Heart left ventricle (tissue), 16 donors: ENCODE data around the gene SF3A2. TPM values are rescaled to one million over a fixed set of nuclear protein-coding genes. Genes with fewer than 3 reads are reported as not detected.

ENCODE experiments used
- ATAC-seq, 4 donors: fragments of 200-7000 bp; cut with Tn5 transposase; one replicate each; pipeline ENCODE4 v1.9.1; 2020 to 2022; ENCODE audit warnings: moderate library complexity in 4 of 4, mild to moderate bottlenecking in 3 of 4, moderate number of reproducible peaks in 1 of 4
- DNase-seq, 5 donors: peaks; one replicate each; pipeline ENCODE4 v3.0.0-alpha.2; 2020
- H3K27ac ChIP-seq, 12 donors: fragments of 200-600 bp; sonication (generic) in 4 of 12; one replicate each; pipeline versions ENCODE4 v1.5.0 to v1.8.0; 2016 to 2022; ENCODE audit warnings: mild to moderate bottlenecking in 2 of 12
- H3K27me3 ChIP-seq, 9 donors: fragments of 200-600 bp; sonication (generic) in 2 of 9; one replicate each; pipeline versions ENCODE4 v1.5.1 to v1.8.0; 2016 to 2022; ENCODE audit warnings: mild to moderate bottlenecking in 3 of 9
- H3K36me3 ChIP-seq, 9 donors: fragments of 200-600 bp; sonication (generic) in 2 of 9; one replicate each; pipeline versions ENCODE4 v1.5.0 to v1.8.0; 2018 to 2022; ENCODE audit warnings: mild to moderate bottlenecking in 2 of 9
- H3K4me1 ChIP-seq, 12 donors: fragments of 200-600 bp; sonication (generic) in 4 of 12; one replicate each; pipeline versions ENCODE4 v1.5.0 to v1.8.0; 2016 to 2022; ENCODE audit warnings: mild to moderate bottlenecking in 3 of 12
- H3K4me3 ChIP-seq, 12 donors: fragments of 200-600 bp; sonication (generic) in 4 of 12; one replicate each; pipeline versions ENCODE4 v1.5.0 to v1.8.0; 2017 to 2022; ENCODE audit warnings: mild to moderate bottlenecking in 9 of 12, moderate library complexity in 4 of 12
- H3K9me3 ChIP-seq, 12 donors: fragments of 200-600 bp; sonication (generic) in 4 of 12; one replicate each; pipeline versions ENCODE4 v1.5.0 to v1.8.0; 2016 to 2022; ENCODE audit warnings: mild to moderate bottlenecking in 1 of 12
- POLR2A ChIP-seq, 2 donors: fragments of 450-650 bp; IDR thresholded peaks; one replicate each; pipeline ENCODE4 v1.6.1; 2017; ENCODE audit warnings: antibody characterized with exemption in 2 of 2, mild to moderate bottlenecking in 2 of 2, moderate library complexity in 2 of 2
- WGBS, 4 donors: extraction: QIAGEN DNeasy Blood & Tissue Kit in 2 of 4; methylation state at CpG; one replicate each; pipeline versions ENCODE4 v1.1.5 to v1.1.7; 2013 to 2018; 5-methylcytosine and 5-hydroxymethylcytosine counted together
- intact Hi-C, 10 donors: fragments of 100-400 bp; cut with DNase I; formaldehyde crosslinking; loops; one replicate each; pipeline versions ENCODE4 v1.11.1 to v1.14.2; 2022
- polyA plus RNA-seq, 2 donors: library from polyadenylated mRNA; stranded (reverse); fragments of 200-250 nt; gene quantifications; one replicate each; pipeline ENCODE4 v1.2.3, GENCODE V29; 2013
- total RNA-seq, 9 donors: library from RNA; depleted of rRNA in 2 of 9; stranded (reverse); fragments of >200 nt in 2 of 9; fragmentation: NEBNext Ultra II Directional in 3 of 9; extraction: Animal tissue kit (Norgen Biotek cat#: 25700) in 3 of 9; gene quantifications; one replicate each; pipeline versions ENCODE4 v1.1.0 to v1.2.4, GENCODE V29; 2016 to 2023
- TF ChIP-seq, protein P1 (sequence below), 12 donors: fragments of 200-600 bp; sonication (generic) in 4 of 12; IDR thresholded peaks; one replicate each; pipeline versions ENCODE4 v1.5.0 to v1.8.0; 2018 to 2022; ENCODE audit warnings: antibody characterized with exemption in 12 of 12, mild to moderate bottlenecking in 5 of 12
- donor health status: ischemic (EF 13 %, LVEDD 7.1; RV severe dilation, severe dysfunction).
- donor health status: healthy with polysubstance abuse.
- donor health status: DM: no; HTN: yes; CAD: no.
- donor health status: DM: no; HTN: no; CAD: no.
- donor health status: ischemic (EF 25% LVEDD 6.9; RV normal size, moderate dysfunction).
- donor health status: ischemic (EF 25% LVEDD 5.7; RV mildly dilated, moderate dysfunction).
- donor health status: healthy.
- donor health status: DM: yes; HTN: yes; CAD: no.
- donor health status: ischemic (EF 35%, LVEDD 5.7; RV mildly dilated, moderate dysfunction).
- donor health status: nonischemic (EF 11% LVEDD 7.7; RV severe dilation, severe dysfunction).
- donor health status: DM: yes; HTN: yes; CAD: no.
- donor health status: PGD.
- donor health status: ischemic (EF 29% LVEDD 5.4; RV normal size, mild dysfunction).
- donor health status: nonischemic (EF 23%, LVEDD 6.1; RV moderate dilation, normal function).

The SF3A2 gene
- total and polyA plus RNA-seq, 11 donors, result 19.2 to 43.9 (median 28.6) TPM

DNA sequence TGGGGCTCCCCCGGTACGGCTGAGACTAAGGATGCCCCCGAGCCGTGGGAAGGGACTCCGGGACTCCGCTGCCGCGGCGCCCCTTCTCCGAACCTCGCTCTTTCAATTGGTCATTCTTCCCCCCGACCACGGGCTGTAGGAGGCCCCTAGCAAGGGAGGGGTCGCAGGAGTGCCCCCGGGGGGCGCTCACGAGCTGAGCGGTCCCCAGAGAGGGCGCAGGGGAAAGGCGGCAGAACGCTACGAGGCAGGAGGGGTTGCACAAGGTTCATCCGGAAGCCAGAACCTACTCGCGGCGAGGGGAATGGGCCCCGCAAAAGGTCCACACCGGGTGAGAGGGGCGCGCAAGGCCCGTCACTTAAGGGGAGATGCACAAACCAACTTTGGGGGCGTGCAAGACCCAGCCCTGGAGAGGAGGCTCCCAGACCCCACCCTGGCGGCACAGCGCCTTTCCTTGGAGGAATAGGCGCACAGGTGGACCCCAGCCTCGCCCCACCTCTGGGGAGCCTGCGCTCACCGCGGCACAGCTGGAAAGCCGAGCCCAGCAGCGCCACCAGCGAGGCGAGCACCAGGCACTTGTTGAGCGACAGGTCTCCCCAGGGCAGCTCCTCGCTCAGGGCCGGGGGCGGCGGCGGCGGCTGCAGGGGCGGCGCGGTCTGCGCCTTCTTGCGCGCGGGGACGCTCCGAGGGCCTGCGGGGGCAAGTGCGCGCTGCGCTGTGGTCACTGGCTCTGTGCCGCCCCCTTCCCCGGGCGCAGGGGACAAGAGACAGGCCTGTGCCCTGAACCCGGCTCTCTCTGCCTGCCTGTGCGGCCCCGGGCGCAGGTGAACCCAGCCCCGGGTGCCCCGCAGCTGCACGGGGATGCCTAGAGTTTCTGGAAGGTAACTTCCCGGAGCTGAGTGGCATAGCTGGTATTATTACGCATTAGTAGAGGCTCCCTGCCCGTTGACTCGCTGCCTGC, 16.8 kb downstream of the SF3A2 start:
- Histone ChIP-seq H3K4me1 (peaks cover 0 to 44% (median 28%) of the 10 kb centered on the region in 12 donors), H3K4me3 (peak overlapping the region in 6 of 12 donors; percentile 1 to 45 (median 16)), H3K27ac (no peak overlapping the region), H3K9me3 (no peaks in the 10 kb centered on the region), H3K36me3 (peaks cover 0 to 5% (median 0%) of the 10 kb centered on the region in 9 donors), H3K27me3 (peaks cover 33 to 57% (median 46%) of the 10 kb centered on the region in 9 donors)
- ATAC-seq (no peak), DNase-seq (peak in 1 of 5 donors; percentile 55)
- intact Hi-C loops, result no loop called here
- 4 to 6% (median 5%) methylated on average over 47 to 77 of the region's 77 CpGs for WGBS, 4 donors
- TF ChIP-seq POLR2A (IDR thresholded peaks at IDR 0.05), result no peak
- TF ChIP-seq, protein P1, sequence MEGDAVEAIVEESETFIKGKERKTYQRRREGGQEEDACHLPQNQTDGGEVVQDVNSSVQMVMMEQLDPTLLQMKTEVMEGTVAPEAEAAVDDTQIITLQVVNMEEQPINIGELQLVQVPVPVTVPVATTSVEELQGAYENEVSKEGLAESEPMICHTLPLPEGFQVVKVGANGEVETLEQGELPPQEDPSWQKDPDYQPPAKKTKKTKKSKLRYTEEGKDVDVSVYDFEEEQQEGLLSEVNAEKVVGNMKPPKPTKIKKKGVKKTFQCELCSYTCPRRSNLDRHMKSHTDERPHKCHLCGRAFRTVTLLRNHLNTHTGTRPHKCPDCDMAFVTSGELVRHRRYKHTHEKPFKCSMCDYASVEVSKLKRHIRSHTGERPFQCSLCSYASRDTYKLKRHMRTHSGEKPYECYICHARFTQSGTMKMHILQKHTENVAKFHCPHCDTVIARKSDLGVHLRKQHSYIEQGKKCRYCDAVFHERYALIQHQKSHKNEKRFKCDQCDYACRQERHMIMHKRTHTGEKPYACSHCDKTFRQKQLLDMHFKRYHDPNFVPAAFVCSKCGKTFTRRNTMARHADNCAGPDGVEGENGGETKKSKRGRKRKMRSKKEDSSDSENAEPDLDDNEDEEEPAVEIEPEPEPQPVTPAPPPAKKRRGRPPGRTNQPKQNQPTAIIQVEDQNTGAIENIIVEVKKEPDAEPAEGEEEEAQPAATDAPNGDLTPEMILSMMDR (IDR thresholded peaks at IDR 0.05), result peak in 3 of 12 donors; percentile 8 to 17 (median 10)

DNA sequence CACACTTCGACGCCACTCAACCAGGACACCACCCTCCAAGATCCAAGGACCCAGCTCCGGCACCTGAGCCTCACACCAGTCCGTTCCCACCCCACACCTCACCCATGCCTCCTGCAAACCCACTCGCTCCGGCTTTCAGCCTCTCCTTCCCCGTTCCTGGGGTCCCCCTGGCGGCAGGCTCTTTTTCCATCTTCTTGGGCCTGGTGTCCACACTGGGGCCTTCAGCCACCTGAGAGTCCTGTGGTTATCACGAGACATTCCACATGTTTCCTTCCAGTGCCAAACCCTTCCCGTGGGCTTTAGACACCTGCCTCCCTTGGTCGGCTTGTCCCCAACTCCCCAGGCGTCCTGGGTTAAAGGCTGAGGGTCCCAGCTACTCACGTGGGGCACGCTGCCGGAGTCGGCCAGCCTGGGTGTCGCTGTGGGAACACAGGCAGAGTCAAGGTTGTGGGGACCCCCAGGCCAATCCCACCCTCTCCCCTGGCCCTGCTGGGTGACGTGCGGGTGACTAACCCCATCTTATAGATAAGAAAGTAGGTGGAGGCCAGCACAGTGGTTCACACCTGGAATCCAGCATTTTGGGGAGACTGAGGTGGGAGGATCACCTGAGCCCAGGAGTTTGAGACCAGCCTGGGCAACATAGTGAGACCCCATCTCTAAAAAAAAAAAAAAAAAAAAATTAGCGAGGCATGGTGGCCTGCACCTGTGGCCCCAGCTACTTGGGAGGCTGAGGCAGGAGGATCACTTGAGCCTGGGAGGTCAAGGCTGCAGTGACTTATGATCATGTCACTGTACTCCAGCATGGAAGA, 17.6 kb downstream of the SF3A2 start:
- intact Hi-C loops, result no loop called here
- H3K4me3 ChIP-seq, result no peak overlapping the region
- H3K27me3 ChIP-seq, result peaks cover 33 to 54% (median 46%) of the 10 kb centered on the region in 9 donors
- peaks cover 0 to 44% (median 28%) of the 10 kb centered on the region in 12 donors for H3K4me1 ChIP-seq
- DNase-seq (peak in 1 of 5 donors; percentile 55), ATAC-seq (no peak)
- H3K27ac ChIP-seq, result no peak overlapping the region
- no peaks in the 10 kb centered on the region for H3K9me3 ChIP-seq
- TF ChIP-seq, protein P1 (IDR thresholded peaks at IDR 0.05), result peak in 3 of 12 donors; percentile 7 to 33 (median 13)
- TF ChIP-seq POLR2A (IDR thresholded peaks at IDR 0.05), result no peak
- H3K36me3 ChIP-seq, result no peaks in the 10 kb centered on the region
- 63 to 70% (median 66%) methylated on average over 20 of the region's 20 CpGs for WGBS, 4 donors

DNA sequence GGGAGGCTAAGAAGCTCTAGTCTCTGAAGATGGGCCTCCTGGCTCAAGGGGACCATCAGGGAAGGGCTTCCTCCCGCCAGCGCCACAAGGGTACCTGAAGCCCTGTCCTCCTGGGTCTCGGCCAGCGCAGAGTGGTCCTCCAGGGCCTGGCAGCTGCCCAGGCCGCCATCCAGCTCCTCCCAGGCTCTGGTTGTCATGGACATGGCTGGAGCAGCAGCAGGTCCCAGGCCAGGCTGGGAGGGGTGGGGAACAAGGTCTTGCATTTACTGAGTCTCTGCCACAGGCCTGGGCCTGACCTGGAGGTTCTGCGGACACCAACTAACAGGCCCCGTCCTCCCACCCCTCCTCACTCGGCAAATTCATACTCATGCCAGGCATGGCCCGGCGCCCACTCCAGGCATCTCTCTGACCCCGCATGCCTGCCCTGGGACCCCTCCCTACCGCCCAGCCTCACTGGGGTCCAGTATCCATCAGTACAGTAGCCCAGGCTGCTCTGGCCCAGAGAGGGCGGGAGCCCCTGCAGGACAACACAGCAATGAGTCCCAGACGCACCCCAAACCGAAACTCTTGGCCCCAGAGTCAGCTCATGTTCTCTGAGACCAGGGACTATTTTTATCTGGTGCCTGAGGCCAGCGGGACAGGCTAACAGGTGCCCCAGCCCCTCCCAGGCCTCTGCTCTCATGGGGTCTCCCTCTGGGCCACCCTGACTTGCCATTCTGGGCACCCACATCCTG, 18.7 kb downstream of the SF3A2 start:
- no peaks in the 10 kb centered on the region for H3K36me3 ChIP-seq
- H3K9me3 ChIP-seq, result no peaks in the 10 kb centered on the region
- ATAC-seq (no peak), DNase-seq (peak in 1 of 5 donors; percentile 32)
- H3K27me3 ChIP-seq, result peaks cover 33 to 44% (median 37%) of the 10 kb centered on the region in 9 donors
- intact Hi-C loops, result no loop called here
- TF ChIP-seq POLR2A (IDR thresholded peaks at IDR 0.05), result no peak
- H3K4me1 ChIP-seq, result peaks cover 0 to 37% (median 24%) of the 10 kb centered on the region in 12 donors
- H3K4me3 ChIP-seq, result no peak overlapping the region
- H3K27ac ChIP-seq, result no peak overlapping the region
- 90 to 94% (median 92%) methylated on average over 13 to 16 of the region's 16 CpGs for WGBS, 4 donors

DNA sequence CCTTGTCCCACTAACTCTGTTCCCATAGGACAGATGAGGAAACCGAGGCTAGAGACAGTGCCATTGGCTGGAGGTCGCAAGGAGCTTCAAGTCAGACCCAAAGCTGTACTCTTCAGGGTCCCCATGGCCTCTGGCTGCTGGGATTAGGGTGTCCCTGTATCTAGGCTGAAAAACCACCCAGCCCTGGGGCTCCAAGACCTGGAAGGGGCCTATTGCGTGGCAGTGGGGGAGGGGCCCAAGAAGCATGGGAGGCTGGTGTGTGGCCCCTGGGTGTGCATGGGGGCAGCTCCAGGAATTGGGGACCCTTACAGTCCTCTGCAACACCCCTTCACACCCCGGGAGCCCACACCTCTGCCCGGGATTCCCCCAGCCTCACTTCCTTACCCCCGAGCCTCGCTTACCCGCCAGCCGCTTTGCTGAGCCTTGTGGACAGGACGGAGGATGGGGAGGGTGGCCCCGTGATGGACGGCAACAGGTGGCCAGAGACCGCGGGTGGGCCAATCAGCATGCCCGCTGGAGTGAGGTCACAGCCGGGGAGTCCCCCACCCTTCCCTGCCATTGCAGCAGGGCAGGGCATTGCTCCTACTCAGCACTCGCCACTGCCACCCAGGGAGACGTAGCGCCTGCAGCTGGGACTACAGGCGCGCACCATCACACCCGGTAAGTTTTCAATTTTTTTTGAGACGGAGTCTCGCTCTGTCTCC, 19.5 kb downstream of the SF3A2 start, which contains the start of gene JSRP1:
TSS of gene JSRP1 (minus strand) at position 436 of the 704 bp plus-strand sequence. CDS start 1,103 bp downstream, outside the sequence.
- TF ChIP-seq POLR2A (IDR thresholded peaks at IDR 0.05), result no peak
- H3K4me1 ChIP-seq, result peaks cover 0 to 28% (median 20%) of the 10 kb centered on the region in 12 donors
- no peak for ATAC-seq
- H3K36me3 ChIP-seq, result no peaks in the 10 kb centered on the region
- 72 to 78% (median 76%) methylated on average over 22 to 24 of the region's 24 CpGs for WGBS, 4 donors
- peaks cover 26 to 35% (median 29%) of the 10 kb centered on the region in 9 donors for H3K27me3 ChIP-seq
- intact Hi-C loops, result no loop called here
- no peak within 1 kb of the TSS for H3K27ac ChIP-seq
- no peak for DNase-seq
- H3K9me3 ChIP-seq, result no peaks in the 10 kb centered on the region
- H3K4me3 ChIP-seq, result no peak within 1 kb of the TSS
